Coronary artery (tissue), 2 donors: ENCODE results near the gene ITPK1.
A peak's percentile ranks its signal among the peaks of the same experiment; 100 is the strongest.

ENCODE experiments used
- DNase-seq: peaks from one replicate; pipeline ENCODE4 v3.0.0-alpha.2; 2017; ENCODE audit warnings: low spot score
- H3K27ac ChIP-seq, 2 donors: fragments of 200-600 bp; sonication (generic); one replicate each; pipeline ENCODE4 v1.5.1; 2016 to 2019
- H3K4me3 ChIP-seq: fragments of 200-600 bp; sonication (generic); 2 replicates; pipeline ENCODE4 v1.5.1; 2016; ENCODE audit warnings: mild to moderate bottlenecking, moderate library complexity
- CTCF ChIP-seq: fragments of 200-600 bp; sonication (generic); IDR thresholded peaks from one replicate; pipeline ENCODE4 v1.5.1; 2019; ENCODE audit warnings: antibody characterized with exemption

The ITPK1 gene

GRCh38 chr14:93027810-93028723, 87.7 kb downstream of the ITPK1 start:
- Histone ChIP-seq H3K4me3 (no peak overlapping the region), H3K27ac (no peak overlapping the region)
- DNase-seq = no peak
- TF ChIP-seq CTCF = no peak

GRCh38 chr14:93026339-93026738, 89.4 kb downstream of the ITPK1 start:
- no peak for DNase-seq
- Histone ChIP-seq H3K27ac (no peak overlapping the region), H3K4me3 (no peak overlapping the region)
- TF ChIP-seq CTCF = no peak

- Histone ChIP-seq H3K4me3 (no peak overlapping the region), H3K27ac (no peak overlapping the region)
- DNase-seq = no peak
- TF ChIP-seq CTCF = no peak
Observed at GRCh38 chr14:93025055-93025454, 90.7 kb downstream of the ITPK1 start.

- Histone ChIP-seq H3K27ac (no peak overlapping the region), H3K4me3 (no peak overlapping the region)
- no peak for TF ChIP-seq CTCF
- no peak for DNase-seq
Observed at GRCh38 chr14:93024493-93024892, 91.2 kb downstream of the ITPK1 start.

GRCh38 chr14:93023802-93024434, 91.8 kb downstream of the ITPK1 start:
- no peak overlapping the region for H3K27ac ChIP-seq
- no peak for DNase-seq
- no peak overlapping the region for H3K4me3 ChIP-seq
- TF ChIP-seq CTCF = no peak

- no peak for TF ChIP-seq CTCF
- H3K27ac ChIP-seq = no peak overlapping the region
- DNase-seq = no peak
- no peak overlapping the region for H3K4me3 ChIP-seq
Observed at GRCh38 chr14:93023039-93023438, 92.7 kb downstream of the ITPK1 start.

GRCh38 chr14:93019970-93020369, 95.8 kb downstream of the ITPK1 start:
- Histone ChIP-seq H3K4me3 (no peak overlapping the region), H3K27ac (peak overlapping the region; percentile 15 to 38)
- no peak for DNase-seq
- TF ChIP-seq CTCF = no peak
